Activated naive CD8-positive, alpha-beta T cell (primary cell): ENCODE results near the gene ANO2.
"Not testable (repeated sequence)": the region's sequence is repeated elsewhere in the genome, so short reads cannot be mapped to it uniquely, and the experiment has no call there.

Experiments
- H3K27ac Mint-ChIP-seq: one replicate; pipeline ENCODE4 v1.8.0; 2021; ENCODE audit warnings: mixed read lengths
- H3K27me3 Mint-ChIP-seq: one replicate; pipeline ENCODE4 v1.8.0; 2021; ENCODE audit warnings: mixed read lengths
- H3K36me3 Mint-ChIP-seq: one replicate; pipeline ENCODE4 v1.8.0; 2021; ENCODE audit warnings: mixed read lengths
- H3K4me1 Mint-ChIP-seq: one replicate; pipeline ENCODE4 v1.8.0; 2021; ENCODE audit warnings: low read depth, mixed read lengths
- H3K4me3 Mint-ChIP-seq: one replicate; pipeline ENCODE4 v1.8.0; 2021; ENCODE audit warnings: mild to moderate bottlenecking, mixed read lengths
- H3K9me3 Mint-ChIP-seq: one replicate; pipeline ENCODE4 v1.8.0; 2021; ENCODE audit warnings: low read depth, mixed read lengths

The ANO2 gene

GRCh38 chr12:5900076-5900475 lies 45.0 kb downstream of the ANO2 start:
- Mint-ChIP-seq H3K27me3 (peaks cover 31% of the 10 kb centered on the region), H3K4me1 (no peaks in the 10 kb centered on the region), H3K36me3 (no peaks in the 10 kb centered on the region), H3K4me3 (no peak overlapping the region), H3K9me3 (no peaks in the 10 kb centered on the region), H3K27ac (no peak overlapping the region)

GRCh38 chr12:5899675-5900074 lies 45.4 kb downstream of the ANO2 start:
- Mint-ChIP-seq H3K36me3 (no peaks in the 10 kb centered on the region), H3K27ac (no peak overlapping the region), H3K4me3 (no peak overlapping the region), H3K9me3 (no peaks in the 10 kb centered on the region), H3K4me1 (no peaks in the 10 kb centered on the region), H3K27me3 (peaks cover 35% of the 10 kb centered on the region)

GRCh38 chr12:5898874-5899273 lies 46.2 kb downstream of the ANO2 start:
- peaks cover 34% of the 10 kb centered on the region for H3K27me3 Mint-ChIP-seq

GRCh38 chr12:5889381-5890047 lies 55.5 kb downstream of the ANO2 start:
- Mint-ChIP-seq H3K9me3 (no peaks in the 10 kb centered on the region), H3K4me1 (peaks cover 14% of the 10 kb centered on the region), H3K27ac (no peak overlapping the region), H3K4me3 (no peak overlapping the region), H3K36me3 (no peaks in the 10 kb centered on the region), H3K27me3 (peaks cover 18% of the 10 kb centered on the region)

More at GRCh38 chr12:5898874-5899273, 46.2 kb downstream of the ANO2 start:
- no peaks in the 10 kb centered on the region for H3K36me3 Mint-ChIP-seq
- H3K27ac Mint-ChIP-seq, result no peak overlapping the region
- H3K4me1 Mint-ChIP-seq, result no peaks in the 10 kb centered on the region
- H3K9me3 Mint-ChIP-seq, result no peaks in the 10 kb centered on the region
- no peak overlapping the region for H3K4me3 Mint-ChIP-seq

GRCh38 chr12:5888816-5889315 lies 56.2 kb downstream of the ANO2 start:
- Mint-ChIP-seq H3K27me3 (peaks cover 18% of the 10 kb centered on the region), H3K9me3 (no peaks in the 10 kb centered on the region), H3K4me1 (peaks cover 14% of the 10 kb centered on the region), H3K36me3 (no peaks in the 10 kb centered on the region), H3K4me3 (no peak overlapping the region), H3K27ac (no peak overlapping the region)

GRCh38 chr12:5887819-5888218 lies 57.2 kb downstream of the ANO2 start:
- not testable (repeated sequence) for H3K27ac Mint-ChIP-seq, H3K36me3 Mint-ChIP-seq, H3K9me3 Mint-ChIP-seq
- H3K4me1 Mint-ChIP-seq, result peaks cover 14% of the 10 kb centered on the region
- H3K27me3 Mint-ChIP-seq, result peaks cover 18% of the 10 kb centered on the region
- peak overlapping the region; percentile 78 for H3K4me3 Mint-ChIP-seq

GRCh38 chr12:5884866-5885265 lies 60.2 kb downstream of the ANO2 start:
- Mint-ChIP-seq H3K4me1 (peaks cover 14% of the 10 kb centered on the region), H3K4me3 (no peak overlapping the region), H3K36me3 (no peaks in the 10 kb centered on the region), H3K27ac (no peak overlapping the region), H3K27me3 (peaks cover 26% of the 10 kb centered on the region), H3K9me3 (no peaks in the 10 kb centered on the region)

- Mint-ChIP-seq H3K27ac (no peak overlapping the region), H3K36me3 (no peaks in the 10 kb centered on the region), H3K27me3 (peaks cover 25% of the 10 kb centered on the region), H3K9me3 (no peaks in the 10 kb centered on the region), H3K4me3 (no peak overlapping the region), H3K4me1 (peaks cover 14% of the 10 kb centered on the region)
These were observed 60.8 kb downstream of the ANO2 start for GRCh38 chr12:5884285-5884684.

- H3K4me3 Mint-ChIP-seq, result no peak overlapping the region
- peaks cover 6% of the 10 kb centered on the region for H3K4me1 Mint-ChIP-seq
- no peaks in the 10 kb centered on the region for H3K36me3 Mint-ChIP-seq
These were observed 62.4 kb downstream of the ANO2 start for GRCh38 chr12:5882511-5883190.

GRCh38 chr12:5881666-5882065 lies 63.4 kb downstream of the ANO2 start:
- Mint-ChIP-seq H3K27me3 (peaks cover 25% of the 10 kb centered on the region), H3K27ac (no peak overlapping the region), H3K4me3 (no peak overlapping the region), H3K9me3 (no peaks in the 10 kb centered on the region), H3K36me3 (no peaks in the 10 kb centered on the region), H3K4me1 (peaks cover under 1% of the 10 kb centered on the region)

More at GRCh38 chr12:5882511-5883190, 62.4 kb downstream of the ANO2 start:
- H3K27ac Mint-ChIP-seq, result no peak overlapping the region
- H3K9me3 Mint-ChIP-seq, result no peaks in the 10 kb centered on the region
- peaks cover 25% of the 10 kb centered on the region for H3K27me3 Mint-ChIP-seq

GRCh38 chr12:5881101-5881606 lies 63.9 kb downstream of the ANO2 start:
- no peaks in the 10 kb centered on the region for H3K36me3 Mint-ChIP-seq
- H3K27ac Mint-ChIP-seq, result no peak overlapping the region
- peaks cover 25% of the 10 kb centered on the region for H3K27me3 Mint-ChIP-seq
- H3K4me3 Mint-ChIP-seq, result no peak overlapping the region
- H3K9me3 Mint-ChIP-seq, result no peaks in the 10 kb centered on the region
- H3K4me1 Mint-ChIP-seq, result no peaks in the 10 kb centered on the region

- Mint-ChIP-seq H3K4me3 (no peak overlapping the region), H3K27me3 (peaks cover 17% of the 10 kb centered on the region), H3K36me3 (no peaks in the 10 kb centered on the region), H3K27ac (no peak overlapping the region), H3K9me3 (no peaks in the 10 kb centered on the region), H3K4me1 (no peaks in the 10 kb centered on the region)
These were observed 69.2 kb downstream of the ANO2 start for GRCh38 chr12:5875851-5876250.

GRCh38 chr12:5874514-5874913 lies 70.5 kb downstream of the ANO2 start:
- Mint-ChIP-seq H3K27ac (no peak overlapping the region), H3K4me1 (no peaks in the 10 kb centered on the region), H3K36me3 (no peaks in the 10 kb centered on the region), H3K9me3 (no peaks in the 10 kb centered on the region), H3K27me3 (peaks cover 17% of the 10 kb centered on the region), H3K4me3 (no peak overlapping the region)

- Mint-ChIP-seq H3K4me3 (no peak overlapping the region), H3K27ac (no peak overlapping the region), H3K4me1 (no peaks in the 10 kb centered on the region), H3K27me3 (peaks cover 17% of the 10 kb centered on the region), H3K36me3 (no peaks in the 10 kb centered on the region), H3K9me3 (no peaks in the 10 kb centered on the region)
These were observed 71.7 kb downstream of the ANO2 start for GRCh38 chr12:5873281-5873919.

- H3K4me3 Mint-ChIP-seq, result no peak overlapping the region
- no peaks in the 10 kb centered on the region for H3K36me3 Mint-ChIP-seq
- H3K27me3 Mint-ChIP-seq, result peaks cover 14% of the 10 kb centered on the region
- H3K27ac Mint-ChIP-seq, result no peak overlapping the region
- H3K4me1 Mint-ChIP-seq, result no peaks in the 10 kb centered on the region
- H3K9me3 Mint-ChIP-seq, result no peaks in the 10 kb centered on the region
These were observed 72.3 kb downstream of the ANO2 start for GRCh38 chr12:5872745-5873144.
